Measurements from ENCODE around the gene RPS15A. TPM values are rescaled to one million over a fixed set of nuclear protein-coding genes. Genes with fewer than 3 reads are reported as not detected.
A peak's percentile ranks its signal among the peaks of the same experiment; 100 is the strongest.

The RPS15A gene
- total RNA-seq, 4 donors from 2014 or later = 356 to 2,439 (median 1,496) TPM

DNA sequence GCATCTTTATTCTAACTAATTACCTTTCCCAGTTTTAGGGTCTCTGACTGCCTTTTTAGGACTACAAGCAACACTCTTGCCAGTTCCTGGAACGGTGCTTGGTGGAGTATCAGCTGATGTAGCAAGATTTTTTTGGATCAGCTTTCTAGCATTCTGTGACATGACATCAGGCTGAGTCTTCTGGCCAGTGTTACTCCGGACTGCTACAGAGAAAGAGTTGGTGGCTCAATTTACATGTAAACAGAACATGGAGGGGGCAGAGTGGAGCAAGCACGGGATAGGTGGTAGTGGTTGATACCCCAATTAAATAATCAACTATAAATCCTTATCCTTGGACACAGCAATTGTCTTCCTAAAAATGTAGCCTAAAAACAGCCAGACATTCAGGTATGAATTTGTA, 21.8 kb upstream of the RPS15A start:
- no peaks in the 10 kb centered on the region for H3K27me3 ChIP-seq
- TF ChIP-seq POLR2A (IDR thresholded peaks at IDR 0.05; ENCODE audit: low read depth) = no peak
- no peak for TF ChIP-seq EP300 (IDR thresholded peaks at IDR 0.05)
- TF ChIP-seq POLR2AphosphoS5 (IDR thresholded peaks at IDR 0.05) = no peak
- TF ChIP-seq, protein P1, sequence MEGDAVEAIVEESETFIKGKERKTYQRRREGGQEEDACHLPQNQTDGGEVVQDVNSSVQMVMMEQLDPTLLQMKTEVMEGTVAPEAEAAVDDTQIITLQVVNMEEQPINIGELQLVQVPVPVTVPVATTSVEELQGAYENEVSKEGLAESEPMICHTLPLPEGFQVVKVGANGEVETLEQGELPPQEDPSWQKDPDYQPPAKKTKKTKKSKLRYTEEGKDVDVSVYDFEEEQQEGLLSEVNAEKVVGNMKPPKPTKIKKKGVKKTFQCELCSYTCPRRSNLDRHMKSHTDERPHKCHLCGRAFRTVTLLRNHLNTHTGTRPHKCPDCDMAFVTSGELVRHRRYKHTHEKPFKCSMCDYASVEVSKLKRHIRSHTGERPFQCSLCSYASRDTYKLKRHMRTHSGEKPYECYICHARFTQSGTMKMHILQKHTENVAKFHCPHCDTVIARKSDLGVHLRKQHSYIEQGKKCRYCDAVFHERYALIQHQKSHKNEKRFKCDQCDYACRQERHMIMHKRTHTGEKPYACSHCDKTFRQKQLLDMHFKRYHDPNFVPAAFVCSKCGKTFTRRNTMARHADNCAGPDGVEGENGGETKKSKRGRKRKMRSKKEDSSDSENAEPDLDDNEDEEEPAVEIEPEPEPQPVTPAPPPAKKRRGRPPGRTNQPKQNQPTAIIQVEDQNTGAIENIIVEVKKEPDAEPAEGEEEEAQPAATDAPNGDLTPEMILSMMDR (IDR thresholded peaks at IDR 0.05) = no peak
- DNase-seq (ENCODE audit: extremely low spot score) = no peak
- no peaks in the 10 kb centered on the region for H3K9me3 ChIP-seq
- H3K4me3 ChIP-seq = no peak overlapping the region
- intact Hi-C loops (cut with DNase I) = no loop called here
- no peaks in the 10 kb centered on the region for H3K4me1 ChIP-seq
- H3K27ac ChIP-seq (replicated peaks in 1 of 4) = no peak overlapping the region
- WGBS = 89% methylated on average over 3 of the region's 3 CpGs
- peaks cover 58 to 94% (median 84%) of the 10 kb centered on the region in 4 donors for H3K36me3 ChIP-seq

DNA sequence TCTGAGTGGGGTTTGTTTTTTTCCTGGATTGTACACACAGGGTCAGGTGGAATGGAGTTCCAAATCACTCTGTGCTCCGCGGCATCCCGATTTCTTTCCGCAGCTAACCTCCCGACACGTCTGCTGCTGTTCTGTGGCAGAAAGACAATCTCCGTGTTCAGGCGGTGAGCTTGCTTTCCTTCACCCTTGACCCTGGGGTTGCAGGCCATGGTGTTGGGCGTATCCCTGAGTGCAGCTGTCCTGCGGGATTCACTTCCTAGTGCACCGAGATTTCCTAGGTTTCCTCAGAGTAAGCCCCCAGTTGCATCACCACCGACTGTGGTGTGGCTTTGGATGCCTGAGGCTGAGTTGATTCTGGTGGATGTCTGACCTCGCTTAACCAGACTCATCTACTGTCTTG, 19.0 kb upstream of the RPS15A start:
- DNase-seq (ENCODE audit: extremely low spot score) = no peak
- WGBS = 95% methylated on average over 13 of the region's 13 CpGs
- intact Hi-C loops (cut with DNase I) = no loop called here
- H3K36me3 ChIP-seq = peaks cover 45 to 78% (median 61%) of the 10 kb centered on the region in 4 donors
- peaks cover 0 to 9% (median 5%) of the 10 kb centered on the region in 4 donors for H3K4me1 ChIP-seq
- H3K27ac ChIP-seq (replicated peaks in 1 of 4) = no peak overlapping the region
- no peaks in the 10 kb centered on the region for H3K9me3 ChIP-seq
- TF ChIP-seq EP300 (IDR thresholded peaks at IDR 0.05) (no peak), POLR2A (IDR thresholded peaks at IDR 0.05; ENCODE audit: low read depth) (no peak)
- no peak overlapping the region for H3K4me3 ChIP-seq
- no peaks in the 10 kb centered on the region for H3K27me3 ChIP-seq

DNA sequence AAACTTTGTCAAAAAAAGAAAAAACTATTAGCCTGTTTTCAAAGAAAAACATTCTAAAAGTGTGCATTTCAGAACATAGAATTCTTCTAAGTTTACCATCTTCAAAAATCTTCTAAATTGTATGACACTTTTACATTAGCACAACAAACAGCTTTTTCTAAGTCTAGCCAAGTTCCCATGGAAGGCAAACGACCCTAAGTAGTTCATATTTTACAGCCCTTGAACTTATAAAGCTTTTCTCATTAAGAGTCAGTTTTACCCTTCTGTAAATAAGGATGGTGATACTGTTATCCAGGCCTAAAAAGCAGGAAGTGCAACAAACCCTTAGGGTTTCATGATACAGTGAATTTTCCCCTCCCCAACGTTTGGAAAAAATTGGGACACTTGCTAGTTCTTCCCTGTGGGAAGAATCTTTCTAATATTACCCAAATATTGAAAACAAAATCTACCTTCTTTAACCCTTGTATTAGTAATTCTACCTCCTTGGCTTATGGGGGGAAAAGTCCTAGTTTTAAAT, 15.2 kb upstream of the RPS15A start:
- Histone ChIP-seq H3K4me1 (peaks cover 10 to 35% (median 26%) of the 10 kb centered on the region in 4 donors), H3K9me3 (no peaks in the 10 kb centered on the region), H3K27ac (replicated peaks in 1 of 4) (peak overlapping the region in 2 of 4 donors; percentile 17 to 48), H3K36me3 (peaks cover 23 to 45% (median 31%) of the 10 kb centered on the region in 4 donors), H3K27me3 (no peaks in the 10 kb centered on the region), H3K4me3 (no peak overlapping the region)
- intact Hi-C loops (cut with DNase I) = no loop called here
- TF ChIP-seq POLR2A (IDR thresholded peaks at IDR 0.05; ENCODE audit: low read depth) = no peak
- WGBS = 23% methylated on average over 2 of the region's 2 CpGs
- no peak for DNase-seq (ENCODE audit: extremely low spot score)

DNA sequence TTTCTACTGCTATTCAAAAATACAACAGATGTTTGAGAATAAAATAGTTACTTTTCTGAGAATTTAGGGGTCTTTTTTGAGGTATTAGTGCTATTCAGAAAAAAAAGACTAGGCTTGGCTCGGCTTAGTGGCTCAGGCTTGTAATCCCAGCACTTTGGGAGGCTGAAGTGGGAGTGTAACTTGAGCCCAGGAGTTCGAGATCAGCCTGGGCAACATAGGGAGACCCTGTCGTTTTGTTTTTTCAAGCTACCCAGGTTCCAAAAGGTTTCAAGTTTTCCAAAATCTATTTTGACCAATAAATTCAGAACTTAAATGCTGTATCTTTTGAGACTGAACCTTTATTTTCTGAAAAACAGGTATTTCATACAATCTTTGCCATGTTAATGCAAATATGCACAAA, 14.4 kb upstream of the RPS15A start:
- H3K9me3 ChIP-seq = no peaks in the 10 kb centered on the region
- peaks cover 18 to 37% (median 24%) of the 10 kb centered on the region in 4 donors for H3K36me3 ChIP-seq
- TF ChIP-seq, protein P1 (IDR thresholded peaks at IDR 0.05) = no peak
- TF ChIP-seq EP300 (IDR thresholded peaks at IDR 0.05) (no peak), POLR2AphosphoS5 (IDR thresholded peaks at IDR 0.05) (no peak), POLR2A (IDR thresholded peaks at IDR 0.05; ENCODE audit: low read depth) (no peak)
- no peak overlapping the region for H3K4me3 ChIP-seq
- intact Hi-C loops (cut with DNase I) = no loop called here
- H3K4me1 ChIP-seq = peaks cover 18 to 42% (median 34%) of the 10 kb centered on the region in 4 donors
- H3K27me3 ChIP-seq = no peaks in the 10 kb centered on the region
- WGBS = 44% methylated on average over 3 of the region's 3 CpGs
- H3K27ac ChIP-seq (replicated peaks in 1 of 4) = peak overlapping the region; percentile 17 to 48 (median 36)
- DNase-seq (ENCODE audit: extremely low spot score) = no peak

DNA sequence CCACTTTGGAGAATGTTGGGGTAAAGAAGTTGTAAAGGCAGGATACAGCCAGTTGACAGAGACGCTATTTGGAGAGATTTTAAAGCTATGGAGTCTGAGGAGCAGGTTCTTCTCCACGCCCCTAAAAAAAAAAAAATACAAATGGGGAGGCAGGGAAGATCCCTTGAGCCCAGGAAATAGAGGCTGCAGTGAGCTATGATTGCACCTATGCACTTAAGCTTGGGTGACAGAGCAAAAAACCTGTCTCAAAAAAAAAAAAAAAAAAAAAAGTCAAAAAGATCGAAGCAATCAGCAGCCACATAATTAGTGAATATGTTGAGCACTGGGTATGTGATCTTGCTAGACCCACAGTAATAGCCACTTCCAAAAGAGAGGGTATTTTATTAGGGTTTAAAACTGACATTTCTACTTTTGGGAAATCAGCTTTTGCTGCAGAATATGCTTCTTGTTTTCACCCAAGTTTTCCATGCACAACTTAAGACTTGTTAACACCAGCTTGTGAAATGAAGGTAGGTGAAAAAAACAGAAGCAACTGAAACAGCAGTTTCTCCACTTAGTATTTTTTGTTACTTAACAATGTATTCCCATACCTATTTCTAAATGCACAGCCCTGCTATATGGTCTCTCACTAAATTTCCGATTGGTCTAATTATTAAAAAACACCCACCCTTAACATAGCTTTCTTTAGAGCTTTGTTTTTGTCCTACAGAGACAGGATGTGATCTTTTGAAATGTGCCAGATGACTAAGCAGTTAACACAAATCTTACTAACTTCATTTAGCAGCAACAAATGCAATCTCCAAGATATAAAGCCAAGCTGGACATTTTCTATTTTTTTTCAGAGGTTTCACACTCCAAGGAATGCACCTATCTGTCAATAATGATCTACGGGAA, 13.7 kb upstream of the RPS15A start:
- Histone ChIP-seq H3K4me1 (peaks cover 25 to 50% (median 41%) of the 10 kb centered on the region in 4 donors), H3K27me3 (no peaks in the 10 kb centered on the region), H3K9me3 (no peaks in the 10 kb centered on the region), H3K27ac (replicated peaks in 1 of 4) (peak overlapping the region; percentile 17 to 48 (median 36)), H3K36me3 (peaks cover 11 to 30% (median 16%) of the 10 kb centered on the region in 4 donors), H3K4me3 (no peak overlapping the region)
- no peak for TF ChIP-seq POLR2AphosphoS5 (IDR thresholded peaks at IDR 0.05)
- TF ChIP-seq, protein P1 (IDR thresholded peaks at IDR 0.05) = no peak
- no peak for TF ChIP-seq EP300 (IDR thresholded peaks at IDR 0.05)
- TF ChIP-seq POLR2A (IDR thresholded peaks at IDR 0.05; ENCODE audit: low read depth) = no peak
- intact Hi-C loops (cut with DNase I) = no loop called here
- 59% methylated on average over 5 of the region's 5 CpGs for WGBS
- DNase-seq (ENCODE audit: extremely low spot score) = no peak

All from esophagus muscularis mucosa (tissue), 4 donors.